Loucy (cell line): Measurements from ENCODE around the gene PSMD12.

Source experiments
- H2AFZ ChIP-seq: fragments of 200-600 bp; sonication (generic); 2 replicates; pipeline ENCODE4 v1.6.0; 2016; ENCODE audit warnings: antibody characterized with exemption, mild to moderate bottlenecking, low read length, moderate library complexity
- H3F3A ChIP-seq: fragments of 200-600 bp; 2 replicates; pipeline ENCODE4 v1.6.0; 2016; ENCODE audit warnings: antibody characterized with exemption, low read depth, mild to moderate bottlenecking
- H3K27me3 ChIP-seq: fragments of 200-600 bp; sonication (generic); 2 replicates; pipeline ENCODE4 v1.6.1; 2014; ENCODE audit warnings: low read length, mild to moderate bottlenecking; ENCODE audit not compliant: insufficient read depth, poor library complexity, severe bottlenecking
- H3K36me3 ChIP-seq: fragments of 200-600 bp; sonication (generic); 2 replicates; pipeline ENCODE4 v1.6.1; 2016; ENCODE audit warnings: low read length; ENCODE audit not compliant: insufficient read depth
- H3K4me1 ChIP-seq: fragments of 200-600 bp; sonication (generic); 2 replicates; pipeline ENCODE4 v1.5.1; 2014; ENCODE audit warnings: low read length, mild to moderate bottlenecking; ENCODE audit not compliant: insufficient read depth, poor library complexity, severe bottlenecking
- H3K4me2 ChIP-seq: fragments of 200-600 bp; sonication (generic); 2 replicates; pipeline ENCODE4 v1.6.0; 2014; ENCODE audit warnings: antibody characterized with exemption, low read length, low read depth, mild to moderate bottlenecking; ENCODE audit not compliant: poor library complexity, severe bottlenecking
- H3K4me3 ChIP-seq: fragments of 200-600 bp; sonication (generic); 2 replicates; pipeline ENCODE4 v1.5.1; 2014; ENCODE audit warnings: low read length, mild to moderate bottlenecking, mixed read lengths; ENCODE audit not compliant: poor library complexity, severe bottlenecking
- H3K79me2 ChIP-seq: fragments of 200-600 bp; sonication (generic); 2 replicates; pipeline ENCODE4 v1.6.1; 2014; ENCODE audit warnings: low read length; ENCODE audit not compliant: insufficient read depth
- H3K9ac ChIP-seq: fragments of 200-600 bp; sonication (generic); 2 replicates; pipeline ENCODE4 v1.6.0; 2014; ENCODE audit warnings: mild to moderate bottlenecking, low read depth, low read length, moderate library complexity; ENCODE audit not compliant: poor library complexity, severe bottlenecking
- H3K9me2 ChIP-seq: fragments of 200-600 bp; sonication (generic); replicated peaks from 2 replicates; pipeline ENCODE4 v1.6.1; 2016; ENCODE audit warnings: low read depth, low read length, mixed read lengths
- H3K9me3 ChIP-seq: fragments of 200-600 bp; sonication (generic); 2 replicates; pipeline ENCODE4 v1.6.1; 2014; ENCODE audit warnings: mild to moderate bottlenecking, antibody characterized with exemption, low read length, low read depth; ENCODE audit not compliant: insufficient read depth
- H4K20me1 ChIP-seq: fragments of 200-600 bp; sonication (generic); 2 replicates; pipeline ENCODE4 v1.6.0; 2014; ENCODE audit warnings: antibody characterized with exemption, low read length, mild to moderate bottlenecking; ENCODE audit not compliant: insufficient read depth, poor library complexity, severe bottlenecking
- EZH2phosphoT487 ChIP-seq: fragments of 200-600 bp; IDR thresholded peaks from 2 replicates; pipeline ENCODE4 v1.6.1; 2018; ENCODE audit warnings: antibody characterized with exemption, mild to moderate bottlenecking, moderate library complexity, borderline replicate concordance
- TF ChIP-seq, protein P1 (sequence below): fragments of 200-600 bp; sonication (generic); conservative IDR thresholded peaks from 2 replicates; pipeline ENCODE4 v1.5.1; 2014; ENCODE audit warnings: mild to moderate bottlenecking, antibody characterized with exemption, low read length

PSMD12 gene

DNA sequence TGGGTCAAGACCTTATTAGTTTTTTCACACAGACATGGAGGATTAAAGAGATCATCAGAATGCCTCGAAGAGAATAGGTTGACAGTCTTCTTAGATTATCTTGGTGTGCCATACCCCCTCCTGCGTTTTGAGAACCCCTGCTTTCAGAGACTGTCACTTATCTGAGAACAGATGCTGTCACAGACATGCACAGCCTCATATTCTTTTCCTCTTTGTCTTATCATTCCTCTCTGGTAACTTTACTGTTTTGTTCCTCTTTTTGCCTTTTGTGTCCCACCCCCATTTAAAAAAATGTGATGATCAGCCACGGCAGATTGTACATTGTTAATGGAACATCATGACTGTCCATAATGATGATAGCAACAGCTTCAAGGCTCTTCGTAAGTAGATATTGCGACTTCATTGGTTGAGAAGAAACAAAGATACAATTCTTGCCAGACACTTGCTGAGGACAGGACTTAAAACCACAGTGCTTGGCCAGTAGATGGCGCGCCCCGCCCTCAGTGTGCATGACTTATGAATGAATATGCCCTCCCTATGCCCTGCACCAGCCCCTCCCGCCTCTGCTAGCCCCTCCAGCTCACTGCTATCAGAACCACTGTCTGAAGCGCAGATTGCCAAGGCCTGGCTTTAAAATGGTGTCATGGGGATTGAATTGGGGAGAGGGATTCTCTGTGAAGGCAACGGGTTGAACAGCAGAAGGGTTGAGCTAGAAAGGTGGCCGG, 8.1 kb upstream of the PSMD12 start:
- no peaks in the 10 kb centered on the region for H3K9me2 ChIP-seq
- peak overlapping the region; percentile 14 for H3K4me2 ChIP-seq
- no peaks in the 10 kb centered on the region for H3F3A ChIP-seq
- H3K4me3 ChIP-seq: peak overlapping the region; percentile 8
- no peaks in the 10 kb centered on the region for H3K79me2 ChIP-seq
- no peak overlapping the region for H3K9ac ChIP-seq
- H3K27me3 ChIP-seq: no peaks in the 10 kb centered on the region
- no peak for TF ChIP-seq EZH2phosphoT487
- TF ChIP-seq, protein P1, sequence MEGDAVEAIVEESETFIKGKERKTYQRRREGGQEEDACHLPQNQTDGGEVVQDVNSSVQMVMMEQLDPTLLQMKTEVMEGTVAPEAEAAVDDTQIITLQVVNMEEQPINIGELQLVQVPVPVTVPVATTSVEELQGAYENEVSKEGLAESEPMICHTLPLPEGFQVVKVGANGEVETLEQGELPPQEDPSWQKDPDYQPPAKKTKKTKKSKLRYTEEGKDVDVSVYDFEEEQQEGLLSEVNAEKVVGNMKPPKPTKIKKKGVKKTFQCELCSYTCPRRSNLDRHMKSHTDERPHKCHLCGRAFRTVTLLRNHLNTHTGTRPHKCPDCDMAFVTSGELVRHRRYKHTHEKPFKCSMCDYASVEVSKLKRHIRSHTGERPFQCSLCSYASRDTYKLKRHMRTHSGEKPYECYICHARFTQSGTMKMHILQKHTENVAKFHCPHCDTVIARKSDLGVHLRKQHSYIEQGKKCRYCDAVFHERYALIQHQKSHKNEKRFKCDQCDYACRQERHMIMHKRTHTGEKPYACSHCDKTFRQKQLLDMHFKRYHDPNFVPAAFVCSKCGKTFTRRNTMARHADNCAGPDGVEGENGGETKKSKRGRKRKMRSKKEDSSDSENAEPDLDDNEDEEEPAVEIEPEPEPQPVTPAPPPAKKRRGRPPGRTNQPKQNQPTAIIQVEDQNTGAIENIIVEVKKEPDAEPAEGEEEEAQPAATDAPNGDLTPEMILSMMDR: peak; percentile 96
- no peaks in the 10 kb centered on the region for H4K20me1 ChIP-seq
- H3K9me3 ChIP-seq: no peaks in the 10 kb centered on the region
- peak overlapping the region; percentile 72 for H2AFZ ChIP-seq
- no peaks in the 10 kb centered on the region for H3K36me3 ChIP-seq
- H3K4me1 ChIP-seq: peaks cover 26% of the 10 kb centered on the region

GRCh38 chr17:67372751-67373150, 6.4 kb upstream of the PSMD12 start:
- no peaks in the 10 kb centered on the region for H3K9me2 ChIP-seq
- no peak overlapping the region for H3K9ac ChIP-seq
- no peak overlapping the region for H3K4me3 ChIP-seq
- no peaks in the 10 kb centered on the region for H3F3A ChIP-seq
- H3K27me3 ChIP-seq: no peaks in the 10 kb centered on the region
- H2AFZ ChIP-seq: no peak overlapping the region
- no peaks in the 10 kb centered on the region for H3K9me3 ChIP-seq
- H3K36me3 ChIP-seq: no peaks in the 10 kb centered on the region
- H4K20me1 ChIP-seq: no peaks in the 10 kb centered on the region
- no peak for TF ChIP-seq EZH2phosphoT487
- peaks cover 16% of the 10 kb centered on the region for H3K4me1 ChIP-seq
- no peaks in the 10 kb centered on the region for H3K79me2 ChIP-seq
- H3K4me2 ChIP-seq: no peak overlapping the region

GRCh38 chr17:67369676-67370075, 3.3 kb upstream of the PSMD12 start:
- Histone ChIP-seq H3K4me3 (no peak overlapping the region), H2AFZ (peak overlapping the region; percentile 46), H3K36me3 (no peaks in the 10 kb centered on the region), H3K4me2 (peak overlapping the region; percentile 20), H3K9ac (peak overlapping the region; percentile 37), H3K9me3 (no peaks in the 10 kb centered on the region), H3F3A (no peaks in the 10 kb centered on the region), H3K27me3 (no peaks in the 10 kb centered on the region), H3K79me2 (peaks cover 18% of the 10 kb centered on the region), H3K4me1 (peaks cover 19% of the 10 kb centered on the region), H3K9me2 (no peaks in the 10 kb centered on the region), H4K20me1 (peaks cover 16% of the 10 kb centered on the region)
- no peak for TF ChIP-seq EZH2phosphoT487
- TF ChIP-seq, protein P1: no peak

- Histone ChIP-seq H3F3A (no peaks in the 10 kb centered on the region), H3K27me3 (no peaks in the 10 kb centered on the region), H3K9ac (peak overlapping the region; percentile 90), H3K4me2 (peak overlapping the region; percentile 98), H4K20me1 (peaks cover 53% of the 10 kb centered on the region), H3K79me2 (peaks cover 57% of the 10 kb centered on the region), H3K36me3 (peaks cover 3% of the 10 kb centered on the region; the same call in 1 of the 2 replicates), H3K9me3 (no peaks in the 10 kb centered on the region), H2AFZ (peak overlapping the region; percentile 85), H3K4me3 (peak overlapping the region; percentile 99), H3K4me1 (peaks cover 40% of the 10 kb centered on the region), H3K9me2 (no peaks in the 10 kb centered on the region)
- no peak for TF ChIP-seq EZH2phosphoT487
- TF ChIP-seq, protein P1: no peak
Observed at GRCh38 chr17:67365738-67366192, 612 bp downstream of the PSMD12 start.
